Spinal cord (tissue), 10 donors: ENCODE measurements around the gene PNPLA7. TPM values are rescaled to one million over a fixed set of nuclear protein-coding genes. Genes with fewer than 3 reads are reported as not detected.
"Not testable (repeated sequence)": the region's sequence is repeated elsewhere in the genome, so short reads cannot be mapped to it uniquely, and the experiment has no call there.

Experiments used
- DNase-seq, 6 donors: peaks; one replicate each; pipeline versions ENCODE4 v3.0.0 to v3.0.0-alpha.2; 2013 to 2015; ENCODE audit warnings: low spot score in 6 of 6, low read depth in 4 of 6
- H3K27ac ChIP-seq: one replicate; pipeline ENCODE4 v1.5.1; 2013; ENCODE audit warnings: low read depth, low read length, control low read depth
- H3K27me3 ChIP-seq: one replicate; pipeline ENCODE4 v1.6.1; 2013; ENCODE audit warnings: low read length; ENCODE audit not compliant: control insufficient read depth, insufficient read depth
- H3K36me3 ChIP-seq: one replicate; pipeline ENCODE4 v1.6.1; 2013; ENCODE audit warnings: low read length; ENCODE audit not compliant: control insufficient read depth, insufficient read depth
- H3K4me1 ChIP-seq: one replicate; pipeline ENCODE4 v1.6.1; 2013; ENCODE audit warnings: low read length; ENCODE audit not compliant: control insufficient read depth, insufficient read depth
- H3K4me3 ChIP-seq: one replicate; pipeline ENCODE4 v1.5.1; 2013; ENCODE audit warnings: low read depth, low read length, control low read depth
- H3K9me3 ChIP-seq: one replicate; pipeline ENCODE4 v1.6.1; 2013; ENCODE audit warnings: low read length; ENCODE audit not compliant: control insufficient read depth, insufficient read depth
- WGBS: methylation state at CpG from one replicate; pipeline ENCODE4 v1.1.5; 2013; ENCODE audit warnings: missing lambda C conversion rate; ENCODE audit not compliant: insufficient coverage; 5-methylcytosine and 5-hydroxymethylcytosine counted together
- polyA plus RNA-seq, 2 donors: library from polyadenylated mRNA; unstranded; fragments of 120-200 nt; gene quantifications; one replicate each; pipeline ENCODE4 v1.2.1, GENCODE V29; 2013; ENCODE audit not compliant: insufficient read length in 2 of 2
- total RNA-seq, 2 donors: library from RNA; depleted of rRNA in 1 of 2; stranded (reverse); fragments of 120-200 nt in 1 of 2; fragments of >200 nt in 1 of 2; gene quantifications; one replicate each; pipeline versions ENCODE4 v1.2.3 to v1.2.4, GENCODE V29; 2013 to 2014
- donor health status: healthy.

The PNPLA7 gene
- total and polyA plus RNA-seq, 4 donors: 0.89 to 6.6 (median 4.4) TPM

DNA sequence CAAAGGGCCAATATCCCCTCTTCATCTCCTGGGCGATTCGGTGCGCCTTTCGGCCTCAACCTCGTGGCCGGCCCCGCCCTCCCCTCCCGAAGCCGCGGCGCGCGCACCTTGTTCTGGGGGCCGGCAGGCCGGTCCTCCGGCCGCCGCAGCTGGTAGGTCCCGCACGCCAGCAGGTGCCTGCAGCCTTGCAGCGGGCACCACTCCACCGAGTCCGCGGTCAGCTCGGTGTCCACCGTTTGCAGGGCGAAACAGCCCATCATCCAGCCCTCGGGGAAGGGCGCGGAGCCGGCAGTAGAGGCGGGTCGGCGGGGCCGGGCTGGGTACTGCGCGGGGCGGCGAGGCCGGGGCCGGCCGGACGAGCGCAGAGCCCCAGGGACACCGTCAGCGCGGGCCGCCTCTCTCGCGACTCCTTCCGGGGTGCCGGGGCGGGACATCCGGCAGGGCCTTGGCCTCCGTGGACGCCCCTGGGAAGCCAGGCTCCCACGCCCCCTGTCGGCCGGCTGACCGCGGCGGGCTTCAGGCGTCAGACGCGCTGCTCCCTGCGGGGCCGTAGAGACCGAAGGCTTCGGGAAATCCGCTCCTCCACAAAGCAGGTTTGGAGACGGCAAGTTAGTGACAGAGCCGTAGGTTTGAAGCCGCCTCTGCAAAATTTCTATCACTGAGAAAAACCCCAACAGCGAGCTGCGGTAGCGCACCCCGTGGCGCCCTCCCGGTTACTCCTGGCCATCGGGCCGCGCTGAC, 28.5 kb upstream of the PNPLA7 start, which contains the start of gene DPH7:
TSS of gene DPH7 (minus strand) at position 408 of the 741 bp plus-strand sequence. CDS start at position 260, 148 bp downstream.
- peaks cover 31% of the 10 kb centered on the region for H3K4me1 ChIP-seq
- no peaks in the 10 kb centered on the region for H3K9me3 ChIP-seq
- peak within 1 kb of the TSS; percentile 71 for H3K27ac ChIP-seq
- peak; percentile 81 to 98 (median 92) for DNase-seq
- peak within 1 kb of the TSS; percentile 53 for H3K4me3 ChIP-seq
- WGBS: under 1% methylated on average over 82 of the region's 82 CpGs
- peaks cover 71% of the 10 kb centered on the region for H3K36me3 ChIP-seq
- no peaks in the 10 kb centered on the region for H3K27me3 ChIP-seq

DNA sequence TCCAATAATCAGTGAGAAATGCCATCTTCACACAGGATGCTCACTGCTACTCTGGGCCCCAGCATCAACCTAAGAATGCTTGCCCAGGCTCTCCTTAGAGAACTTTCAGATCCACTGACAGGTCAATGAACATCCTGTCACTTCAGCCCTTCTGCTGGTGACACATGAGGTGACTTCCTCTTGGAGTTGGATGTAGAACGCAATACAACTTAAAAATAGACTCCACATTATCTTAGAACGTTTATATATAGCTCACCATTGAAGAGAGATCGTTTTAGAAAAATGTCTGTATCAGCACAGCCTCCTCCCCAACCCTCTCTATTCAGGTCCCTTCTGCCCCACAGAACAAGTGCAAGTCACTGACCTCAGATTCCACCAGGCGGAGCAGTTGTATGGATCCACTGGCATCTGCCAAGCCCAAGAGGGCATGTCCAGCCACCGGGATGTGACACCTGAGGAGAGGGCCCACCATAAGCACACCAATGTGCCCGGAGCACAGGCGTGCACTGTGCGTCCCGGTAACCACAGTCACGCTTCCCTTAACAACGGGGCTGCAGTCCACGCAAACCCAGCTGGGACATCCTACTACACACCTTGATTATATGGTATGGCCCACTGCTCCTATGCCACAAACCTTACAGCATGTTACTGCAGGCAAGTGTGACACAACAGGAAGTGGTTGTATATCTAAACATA, 25.7 kb upstream of the PNPLA7 start:
- H3K9me3 ChIP-seq: no peaks in the 10 kb centered on the region
- WGBS: 88% methylated on average over 11 of the region's 12 CpGs
- no peak for DNase-seq
- H3K27me3 ChIP-seq: no peaks in the 10 kb centered on the region
- no peak overlapping the region for H3K4me3 ChIP-seq
- peaks cover 60% of the 10 kb centered on the region for H3K36me3 ChIP-seq
- no peak overlapping the region for H3K27ac ChIP-seq
- peaks cover 30% of the 10 kb centered on the region for H3K4me1 ChIP-seq

DNA sequence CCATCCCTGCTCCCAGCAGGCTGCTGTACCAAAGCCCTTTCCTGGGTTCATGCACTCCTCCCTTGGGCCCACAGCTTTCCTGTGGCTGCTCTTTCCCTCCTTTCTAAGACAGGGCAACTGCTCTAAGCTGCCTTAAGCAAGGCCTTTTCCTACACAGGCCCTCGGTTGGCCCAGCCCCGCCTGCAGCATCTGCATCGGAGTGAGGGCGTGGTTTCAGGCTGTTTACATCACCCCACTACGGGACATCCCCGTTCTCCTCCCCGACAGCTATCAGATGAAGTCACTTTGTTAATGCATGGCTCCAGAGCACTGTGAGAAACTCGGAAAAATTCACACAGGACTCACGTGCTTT, 25.1 kb upstream of the PNPLA7 start:
- peaks cover 27% of the 10 kb centered on the region for H3K4me1 ChIP-seq
- H3K27ac ChIP-seq: no peak overlapping the region
- WGBS: 90% methylated on average over 9 of the region's 9 CpGs
- H3K9me3 ChIP-seq: no peaks in the 10 kb centered on the region
- peaks cover 60% of the 10 kb centered on the region for H3K36me3 ChIP-seq
- DNase-seq: no peak
- H3K27me3 ChIP-seq: no peaks in the 10 kb centered on the region
- H3K4me3 ChIP-seq: no peak overlapping the region

DNA sequence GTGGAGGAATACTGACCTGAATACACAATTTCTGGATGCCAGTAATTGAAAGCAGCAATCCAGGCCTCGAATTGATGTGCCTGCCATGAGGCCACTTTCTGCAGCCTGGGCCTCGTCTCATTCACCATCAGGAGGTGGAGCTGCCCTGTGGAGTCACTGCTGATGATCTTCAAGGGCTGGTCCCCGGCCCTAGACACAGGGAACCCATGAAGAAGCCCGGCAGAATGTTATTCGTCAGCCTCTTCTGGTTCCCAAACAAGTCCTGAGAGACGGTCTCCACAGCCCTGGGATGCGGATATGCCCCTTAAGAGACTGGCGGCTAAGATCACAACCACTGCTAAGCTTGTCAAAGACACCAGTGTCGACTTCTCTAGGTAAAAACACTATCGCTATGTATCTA, 24.0 kb upstream of the PNPLA7 start:
- WGBS: 93% methylated on average over 9 of the region's 10 CpGs
- no peak overlapping the region for H3K27ac ChIP-seq
- DNase-seq: no peak
- H3K9me3 ChIP-seq: no peaks in the 10 kb centered on the region
- no peak overlapping the region for H3K4me3 ChIP-seq
- H3K4me1 ChIP-seq: peaks cover 18% of the 10 kb centered on the region
- peaks cover 67% of the 10 kb centered on the region for H3K36me3 ChIP-seq
- no peaks in the 10 kb centered on the region for H3K27me3 ChIP-seq

DNA sequence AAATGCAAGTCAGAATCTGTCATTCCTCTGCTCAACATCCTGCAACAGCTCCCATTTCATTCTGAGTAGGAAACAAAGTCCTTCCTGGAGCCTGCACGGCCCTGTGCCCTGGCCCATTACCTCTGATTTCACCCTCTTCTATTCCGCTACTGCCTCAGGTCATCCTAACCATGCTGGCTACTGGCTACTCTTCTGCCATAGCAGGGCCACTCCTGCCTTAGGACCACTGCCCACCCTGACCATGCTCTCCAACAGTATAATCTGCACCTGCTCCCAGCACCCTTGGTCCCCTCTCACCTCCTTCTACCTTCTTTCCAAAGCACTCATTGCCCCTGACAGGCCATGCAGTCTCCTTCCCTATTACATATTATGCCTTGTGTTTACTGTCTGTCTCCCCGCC, 20.4 kb upstream of the PNPLA7 start:
- Histone ChIP-seq H3K27me3 (no peaks in the 10 kb centered on the region), H3K27ac (no peak overlapping the region), H3K9me3 (no peaks in the 10 kb centered on the region), H3K4me1 (no peaks in the 10 kb centered on the region), H3K4me3 (no peak overlapping the region), H3K36me3 (peaks cover 61% of the 10 kb centered on the region)
- WGBS: 98% methylated on average over 3 of the region's 3 CpGs
- DNase-seq: no peak

DNA sequence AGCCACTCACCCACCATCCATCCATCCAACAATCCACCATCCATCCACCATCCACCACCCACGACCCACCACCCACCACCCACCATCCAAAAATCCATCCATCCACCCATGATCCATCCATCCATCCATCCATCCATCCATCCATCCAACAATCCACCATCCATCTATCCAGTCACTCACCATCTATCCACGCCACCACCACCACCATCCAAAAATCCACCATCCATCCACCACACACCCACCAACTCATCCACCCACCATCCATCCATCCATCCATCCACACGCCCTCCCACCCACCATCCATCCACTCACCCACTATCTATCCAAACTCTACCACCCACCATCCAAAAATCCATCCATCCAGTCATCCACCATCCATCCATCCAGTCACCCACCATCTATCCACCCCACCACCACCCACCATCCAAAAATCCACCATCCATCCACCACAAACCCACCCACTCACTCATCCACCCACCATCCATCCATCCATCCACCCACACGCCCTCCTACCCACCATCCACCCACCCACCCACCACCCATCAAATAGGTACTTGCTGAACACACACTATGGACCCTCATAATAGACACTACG, 19.5 kb upstream of the PNPLA7 start:
- Histone ChIP-seq H3K27ac (no peak overlapping the region), H3K9me3 (no peaks in the 10 kb centered on the region), H3K27me3 (no peaks in the 10 kb centered on the region), H3K4me3 (no peak overlapping the region), H3K4me1 (no peaks in the 10 kb centered on the region), H3K36me3 (peaks cover 56% of the 10 kb centered on the region)
- no peak for DNase-seq
- 96% methylated on average over 5 of the region's 5 CpGs for WGBS

DNA sequence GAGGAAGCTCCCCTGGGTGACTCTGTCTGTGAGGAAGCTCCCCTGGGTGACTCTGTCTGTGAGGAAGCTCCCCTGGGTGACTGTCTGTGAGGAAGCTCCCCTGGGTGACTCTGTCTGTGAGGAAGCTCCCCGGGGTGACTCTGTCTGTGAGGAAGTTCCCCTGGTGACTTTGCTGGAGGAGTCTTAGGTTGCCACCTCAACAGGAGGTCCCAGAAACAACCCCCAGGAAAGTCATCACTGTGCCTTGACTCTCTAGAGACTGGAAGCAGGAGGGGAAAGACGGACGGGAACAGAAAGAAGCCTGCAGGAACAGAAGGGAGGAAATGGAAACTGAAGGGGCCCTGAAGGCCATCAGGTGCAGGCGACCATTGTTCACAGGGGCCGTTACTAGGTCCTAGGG, 18.2 kb upstream of the PNPLA7 start:
- H3K27ac ChIP-seq, DNase-seq, H3K4me1 ChIP-seq, H3K4me3 ChIP-seq, H3K9me3 ChIP-seq, H3K27me3 ChIP-seq: not testable (repeated sequence)
- H3K36me3 ChIP-seq: peaks cover 56% of the 10 kb centered on the region
- 97% methylated on average over 4 of the region's 5 CpGs for whole genome bisulfite sequencing

DNA sequence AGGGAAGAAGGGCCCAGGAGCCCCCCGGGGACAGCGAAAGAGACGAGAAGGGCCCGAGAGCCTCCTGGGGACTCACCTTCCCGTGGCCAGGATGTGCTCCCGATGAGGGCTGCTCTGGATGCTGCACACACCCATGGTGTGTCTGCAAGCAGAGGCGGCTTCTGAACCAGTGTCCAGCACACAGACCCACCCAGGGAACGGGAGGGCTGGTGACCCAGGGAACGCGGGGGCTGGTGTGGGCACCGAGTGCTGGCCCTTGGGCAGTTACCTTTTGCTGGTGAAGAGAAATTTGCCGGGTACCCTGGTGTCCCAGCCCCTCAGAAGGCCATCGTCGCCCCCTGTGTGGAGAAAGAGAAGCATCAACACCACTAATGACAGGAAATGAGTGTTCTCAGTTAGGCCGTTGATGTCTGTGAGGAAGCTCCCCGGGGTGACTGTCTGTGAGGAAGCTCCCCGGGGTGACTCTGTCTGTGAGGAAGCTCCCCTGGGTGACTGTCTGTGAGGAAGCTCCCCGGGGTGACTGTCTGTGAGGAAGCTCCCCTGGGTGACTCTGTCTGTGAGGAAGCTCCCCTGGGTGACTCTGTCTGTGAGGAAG, 14.7 kb upstream of the PNPLA7 start:
- DNase-seq: no peak
- Histone ChIP-seq H3K4me1 (no peaks in the 10 kb centered on the region), H3K4me3 (no peak overlapping the region), H3K27ac (no peak overlapping the region), H3K36me3 (peaks cover 55% of the 10 kb centered on the region), H3K27me3 (no peaks in the 10 kb centered on the region), H3K9me3 (no peaks in the 10 kb centered on the region)
- 96% methylated on average over 11 of the region's 18 CpGs for WGBS

DNA sequence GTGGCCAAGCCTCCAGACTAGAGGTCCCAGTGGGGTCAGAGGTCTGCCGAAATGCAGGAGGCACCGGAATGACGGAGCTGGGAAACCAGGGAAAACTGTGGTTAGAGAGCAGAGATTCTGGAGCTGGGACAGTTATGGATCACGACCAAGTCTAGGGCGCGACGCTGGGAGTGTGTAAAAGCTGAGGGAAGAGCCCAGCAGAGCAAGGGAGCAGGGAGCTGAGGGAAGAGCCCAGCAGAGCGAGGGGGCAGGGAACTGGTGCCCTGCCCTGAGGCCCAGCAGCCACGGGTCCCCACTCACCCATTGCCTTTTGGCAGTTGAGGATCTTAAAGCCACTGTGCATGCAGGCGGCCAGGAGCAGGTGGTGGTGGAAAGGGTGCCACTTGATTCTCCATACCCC, 13.9 kb upstream of the PNPLA7 start:
- H3K36me3 ChIP-seq: peaks cover 53% of the 10 kb centered on the region
- no peak overlapping the region for H3K27ac ChIP-seq
- DNase-seq: no peak
- WGBS: 91% methylated on average over 10 of the region's 10 CpGs
- H3K9me3 ChIP-seq: no peaks in the 10 kb centered on the region
- no peaks in the 10 kb centered on the region for H3K4me1 ChIP-seq
- H3K4me3 ChIP-seq: no peak overlapping the region
- H3K27me3 ChIP-seq: no peaks in the 10 kb centered on the region
